Measurements from ENCODE around the gene OR7E24.

Gene OR7E24

GRCh38 chr19:9250630-9251029 is at the start of gene OR7E24:
OR7E24 (plus strand) TSS chr19:9250930; CDS start chr19:9251044, 114 bp downstream.
- no peak for DNase-seq

DNA sequence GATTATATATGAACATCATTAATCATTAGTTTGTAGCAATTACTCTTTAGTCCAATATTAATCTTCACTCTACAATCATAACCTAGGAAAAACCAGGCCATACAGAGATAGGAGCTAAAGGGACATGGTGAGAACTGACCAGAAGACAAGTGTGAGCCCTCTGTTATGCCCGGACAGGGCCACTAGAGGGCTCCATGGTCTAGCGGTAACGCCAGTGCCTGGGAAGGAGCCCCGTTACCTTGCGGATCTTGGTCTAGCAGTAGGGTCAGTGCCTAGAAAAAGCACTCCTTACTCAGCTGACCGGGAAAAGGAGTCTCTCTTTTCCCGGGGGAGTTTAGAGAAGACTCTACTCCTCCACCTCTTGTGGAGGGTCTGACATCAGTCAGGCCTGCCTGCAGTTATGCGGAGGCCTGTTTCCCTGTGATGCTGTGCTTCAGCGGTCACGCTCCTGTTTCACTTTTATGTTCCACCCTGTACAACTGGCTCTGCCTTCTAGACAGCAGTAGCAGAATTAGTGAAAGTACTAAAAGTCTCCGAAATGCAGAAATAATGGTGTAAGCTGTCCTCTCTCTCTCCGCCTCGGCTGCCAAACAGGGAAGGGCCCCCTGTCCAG is 45.1 kb upstream of the OR7E24 start:
- DNase-seq, result peak; percentile 54 to 58

DNA sequence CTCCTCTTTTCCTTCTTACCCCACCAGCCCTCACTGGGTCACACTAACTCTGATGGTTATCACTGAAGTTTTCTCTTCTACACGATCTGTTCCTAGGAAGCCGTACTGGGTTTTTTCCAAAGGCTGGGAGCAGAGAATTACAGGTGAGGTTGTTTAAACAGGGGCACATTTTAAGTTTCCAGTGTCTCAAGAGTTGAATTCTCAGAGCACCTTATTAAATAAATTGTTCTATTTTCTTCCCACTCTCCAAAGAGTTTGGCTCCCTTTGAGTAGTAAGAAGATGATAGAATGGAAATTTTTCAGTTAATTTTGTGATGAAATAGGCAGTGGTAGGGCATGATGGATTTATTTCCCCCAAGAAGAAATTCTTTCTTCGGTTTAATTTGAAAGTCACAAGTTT is 31.2 kb upstream of the OR7E24 start, which contains the start of gene OR7D4:
OR7D4 (minus strand) TSS at position 101 of the 400 bp plus-strand sequence. CDS start 4,752 bp downstream, outside the sequence.
- no peak for DNase-seq

GRCh38 chr19:9251236-9251635 is 506 bp downstream of the OR7E24 start:
- DNase-seq, result no peak

GRCh38 chr19:9283485-9283884 is 32.8 kb downstream of the OR7E24 start:
- peak in 1 of 2 donors; percentile 23 for DNase-seq

DNA sequence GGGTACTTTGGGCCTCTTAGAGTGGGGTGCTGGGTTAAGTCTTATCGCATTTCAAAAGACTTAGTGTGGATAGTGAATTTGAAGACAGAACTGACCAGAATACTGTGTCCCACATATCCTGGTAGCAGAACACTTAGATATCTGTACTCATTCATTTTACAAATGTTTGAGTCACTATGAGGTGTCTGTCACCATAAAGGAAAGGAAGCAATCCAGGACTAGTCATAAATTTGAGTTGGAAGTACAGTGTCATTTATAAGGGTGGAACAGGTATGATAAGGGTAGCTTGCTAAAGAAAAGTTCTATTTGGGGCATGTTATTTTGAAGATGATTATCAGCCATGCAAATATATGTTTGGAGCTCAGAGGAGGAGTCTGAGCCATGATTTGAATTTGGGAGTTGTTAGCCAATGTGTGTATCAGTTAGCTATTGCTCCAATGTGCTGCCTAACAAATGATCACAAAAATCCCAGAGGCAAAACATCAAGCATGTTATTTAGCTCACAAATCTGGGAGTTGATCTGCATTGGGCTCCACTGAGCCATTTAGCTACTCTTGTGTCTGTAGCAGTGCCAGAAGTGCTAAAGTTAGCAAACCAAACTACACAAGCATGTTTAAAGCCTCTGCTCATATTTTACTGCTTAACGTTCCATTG is 38.6 kb downstream of the OR7E24 start:
- DNase-seq, result no peak

GRCh38 chr19:9295411-9295849 is 44.7 kb downstream of the OR7E24 start:
- DNase-seq, result no peak

DNA sequence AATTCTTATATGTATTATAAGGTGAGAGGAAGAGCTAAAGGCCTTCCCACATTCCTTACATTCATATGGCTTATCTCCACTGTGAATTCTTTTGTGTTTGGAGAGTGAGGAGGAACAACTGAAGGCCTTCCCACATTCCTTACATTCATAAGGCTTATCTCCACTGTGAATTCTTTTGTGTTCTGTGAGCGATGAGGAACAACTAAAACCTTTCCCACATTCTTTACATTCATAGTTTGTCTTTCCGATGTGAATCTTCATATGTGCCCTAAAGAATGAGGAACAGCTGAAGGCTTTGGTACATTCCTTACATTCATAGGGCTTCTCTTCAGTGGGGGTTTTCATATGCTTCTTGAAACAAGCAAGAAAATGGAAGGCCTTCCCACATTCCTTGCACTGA is 45.6 kb downstream of the OR7E24 start:
- DNase-seq, result no peak

Measured in stimulated activated CD4-positive, alpha-beta T cell treated with anti-CD3 and anti-CD28 coated beads, Interleukin-2, amount 100 ng/mL, for 48 hours (primary cell).